LHCN-M2 (cell line): ENCODE measurements around the gene MAP1S. TPM values are rescaled to one million over a fixed set of nuclear protein-coding genes. Genes with fewer than 3 reads are reported as not detected.

Experiments used
- DNase-seq: peaks from one replicate; pipeline ENCODE4 v3.0.0-alpha.2; 2012; ENCODE audit warnings: low read depth
- polyA plus RNA-seq: library from polyadenylated mRNA; unstranded; fragments of >200 nt; gene quantifications from one replicate; pipeline ENCODE4 v1.2.1, GENCODE V29; 2012; ENCODE audit warnings: missing spikeins
- total RNA-seq: library from RNA; depleted of rRNA; stranded (reverse); fragments of >200 nt; gene quantifications from 2 replicates; pipeline ENCODE4 v1.2.3, GENCODE V29; 2014; rRNA removed

Gene MAP1S, protein sequence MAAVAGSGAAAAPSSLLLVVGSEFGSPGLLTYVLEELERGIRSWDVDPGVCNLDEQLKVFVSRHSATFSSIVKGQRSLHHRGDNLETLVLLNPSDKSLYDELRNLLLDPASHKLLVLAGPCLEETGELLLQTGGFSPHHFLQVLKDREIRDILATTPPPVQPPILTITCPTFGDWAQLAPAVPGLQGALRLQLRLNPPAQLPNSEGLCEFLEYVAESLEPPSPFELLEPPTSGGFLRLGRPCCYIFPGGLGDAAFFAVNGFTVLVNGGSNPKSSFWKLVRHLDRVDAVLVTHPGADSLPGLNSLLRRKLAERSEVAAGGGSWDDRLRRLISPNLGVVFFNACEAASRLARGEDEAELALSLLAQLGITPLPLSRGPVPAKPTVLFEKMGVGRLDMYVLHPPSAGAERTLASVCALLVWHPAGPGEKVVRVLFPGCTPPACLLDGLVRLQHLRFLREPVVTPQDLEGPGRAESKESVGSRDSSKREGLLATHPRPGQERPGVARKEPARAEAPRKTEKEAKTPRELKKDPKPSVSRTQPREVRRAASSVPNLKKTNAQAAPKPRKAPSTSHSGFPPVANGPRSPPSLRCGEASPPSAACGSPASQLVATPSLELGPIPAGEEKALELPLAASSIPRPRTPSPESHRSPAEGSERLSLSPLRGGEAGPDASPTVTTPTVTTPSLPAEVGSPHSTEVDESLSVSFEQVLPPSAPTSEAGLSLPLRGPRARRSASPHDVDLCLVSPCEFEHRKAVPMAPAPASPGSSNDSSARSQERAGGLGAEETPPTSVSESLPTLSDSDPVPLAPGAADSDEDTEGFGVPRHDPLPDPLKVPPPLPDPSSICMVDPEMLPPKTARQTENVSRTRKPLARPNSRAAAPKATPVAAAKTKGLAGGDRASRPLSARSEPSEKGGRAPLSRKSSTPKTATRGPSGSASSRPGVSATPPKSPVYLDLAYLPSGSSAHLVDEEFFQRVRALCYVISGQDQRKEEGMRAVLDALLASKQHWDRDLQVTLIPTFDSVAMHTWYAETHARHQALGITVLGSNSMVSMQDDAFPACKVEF
- total RNA-seq, result 16.6 and 20.5 TPM in 2 replicates
- polyA plus RNA-seq, result 41.2 TPM

DNA sequence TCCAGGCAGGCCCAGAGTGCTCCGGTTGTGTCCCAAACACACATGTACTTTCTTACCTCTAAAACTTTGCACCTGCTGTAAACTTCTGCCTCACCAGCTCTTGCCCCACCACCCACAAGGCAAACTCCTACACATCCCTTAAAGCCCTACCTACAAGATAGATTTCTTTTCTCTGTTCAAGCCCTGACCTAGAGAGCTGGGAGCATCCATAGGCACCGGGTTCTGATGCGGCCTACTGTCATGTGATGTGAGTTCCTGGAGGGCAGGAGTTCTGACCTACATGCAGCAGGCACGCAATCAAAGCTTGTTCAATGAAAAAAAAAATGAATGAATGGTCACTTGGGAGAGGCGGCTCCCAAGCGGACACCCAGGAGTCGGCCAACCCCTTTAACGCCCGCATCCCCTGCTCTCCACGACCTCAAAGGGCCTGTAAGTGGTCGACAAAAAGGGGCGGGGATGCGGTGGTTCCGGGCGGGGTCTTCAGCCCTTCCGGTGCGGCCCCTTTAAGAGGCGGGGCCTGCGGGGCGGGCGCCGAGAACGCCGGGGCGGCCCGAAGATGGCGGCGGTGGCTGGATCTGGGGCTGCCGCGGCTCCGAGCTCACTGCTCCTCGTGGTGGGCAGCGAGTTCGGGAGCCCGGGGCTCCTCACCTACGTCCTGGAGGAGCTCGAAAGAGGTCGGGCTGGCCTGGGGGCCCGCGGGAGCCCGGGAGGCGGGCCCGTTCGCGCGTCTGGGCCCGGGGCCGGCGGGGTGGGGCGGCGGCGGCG is at the start of gene MAP1S:
Gene MAP1S (plus strand): TSS at position 534 of the 765 bp plus-strand sequence. CDS start 23 bp downstream, at position 557.
- DNase-seq, result peak; percentile 31

DNA sequence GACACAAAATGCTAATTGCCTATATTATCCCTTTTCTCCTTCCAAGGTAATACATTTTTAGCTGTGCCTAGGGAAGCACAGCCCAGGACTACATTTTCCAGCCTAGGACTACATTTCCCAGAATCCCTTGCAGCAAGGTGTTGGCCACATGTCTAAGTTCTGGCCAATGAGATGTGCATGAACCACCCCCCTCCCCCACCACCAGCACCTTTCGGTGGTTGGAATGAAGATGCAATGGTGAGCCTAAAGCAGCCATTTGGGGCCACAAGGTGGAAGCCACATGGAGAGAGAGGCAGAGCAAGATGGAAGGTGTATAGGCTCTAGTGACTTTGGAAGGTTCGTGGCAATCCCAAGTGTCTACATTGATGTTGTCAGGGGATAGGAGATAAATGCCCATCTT is 47.4 kb upstream of the MAP1S start:
- DNase-seq, result peak; percentile 17

DNA sequence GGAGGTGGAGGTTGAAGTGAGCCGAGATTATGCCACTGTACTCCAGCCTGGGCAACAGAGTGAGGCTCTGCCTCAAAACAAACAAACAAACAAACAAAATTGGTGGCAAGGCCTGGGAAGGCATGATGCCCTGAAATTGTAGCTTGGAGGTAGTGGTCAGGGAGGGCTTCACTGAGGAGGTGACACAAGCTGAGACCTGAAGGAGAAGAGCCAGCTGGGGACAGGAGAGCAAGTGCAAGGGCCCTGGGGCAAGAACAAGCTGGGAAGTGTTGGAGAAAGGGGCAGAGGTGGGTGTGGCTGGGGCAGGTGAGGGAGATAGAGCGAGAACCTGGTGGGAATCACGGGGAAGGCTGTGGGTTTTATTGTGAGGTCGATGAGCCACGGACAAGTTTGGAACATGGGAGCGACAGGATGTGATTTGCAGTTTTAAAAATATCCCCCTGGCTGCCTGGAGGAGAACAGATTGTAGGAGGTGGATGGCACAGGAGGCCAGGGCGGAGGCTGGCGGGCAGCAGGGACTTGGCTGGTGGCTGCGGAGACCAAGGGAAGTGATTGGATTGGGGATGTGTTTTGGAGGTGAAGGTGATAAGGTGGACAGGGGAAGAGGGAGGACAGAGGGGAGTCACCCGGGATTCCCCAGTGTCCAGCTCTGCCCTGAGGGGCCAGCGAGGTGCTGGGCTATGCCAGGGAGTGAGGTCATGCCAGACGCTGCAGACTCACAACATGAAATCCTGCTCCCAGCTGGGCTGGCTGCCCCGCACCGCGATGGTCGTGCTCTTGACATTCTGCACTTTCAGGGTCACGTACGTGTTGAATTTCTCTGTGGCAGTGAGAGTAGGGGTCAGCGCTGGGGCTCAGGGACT is 45.1 kb upstream of the MAP1S start:
- DNase-seq, result no peak

DNA sequence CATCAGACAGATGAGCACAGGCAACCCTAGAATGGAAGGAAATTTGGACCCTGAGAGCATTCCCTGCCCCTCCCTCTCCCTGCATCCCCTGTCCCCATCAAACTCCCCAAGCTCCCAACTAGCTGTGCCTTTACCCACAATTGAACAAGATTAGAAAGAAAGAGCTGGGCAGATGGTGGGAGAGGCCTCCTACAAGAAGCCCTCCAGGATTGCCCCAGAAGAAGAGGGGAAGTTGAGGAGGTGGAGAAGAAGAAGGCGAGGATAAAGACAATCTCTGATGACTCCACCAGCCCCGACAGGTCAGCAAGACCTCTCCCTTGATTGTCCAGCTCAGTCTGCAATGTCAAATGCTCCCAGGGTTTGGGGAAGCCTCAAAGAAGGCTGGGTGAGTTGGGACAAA is 43.0 kb upstream of the MAP1S start:
- no peak for DNase-seq

DNA sequence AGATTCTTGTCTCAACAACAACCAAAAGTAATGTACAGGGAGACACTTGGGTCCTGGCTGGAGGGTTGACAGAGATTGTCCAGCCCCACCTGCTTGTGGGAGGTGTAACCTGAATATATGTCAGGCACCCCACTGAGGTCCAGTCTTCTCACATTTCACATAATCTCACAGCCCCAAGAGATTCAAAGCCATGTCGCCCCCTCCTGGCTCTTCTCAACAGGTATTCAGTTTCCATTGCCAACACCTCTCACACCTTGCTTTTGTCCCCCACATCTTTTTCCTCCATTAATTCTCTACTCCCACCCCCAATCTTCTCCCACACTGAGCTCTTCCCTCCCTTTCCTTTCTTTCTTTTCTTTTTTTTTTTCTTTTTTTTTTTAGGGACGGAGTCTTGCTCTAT is 42.3 kb upstream of the MAP1S start:
- DNase-seq, result no peak

DNA sequence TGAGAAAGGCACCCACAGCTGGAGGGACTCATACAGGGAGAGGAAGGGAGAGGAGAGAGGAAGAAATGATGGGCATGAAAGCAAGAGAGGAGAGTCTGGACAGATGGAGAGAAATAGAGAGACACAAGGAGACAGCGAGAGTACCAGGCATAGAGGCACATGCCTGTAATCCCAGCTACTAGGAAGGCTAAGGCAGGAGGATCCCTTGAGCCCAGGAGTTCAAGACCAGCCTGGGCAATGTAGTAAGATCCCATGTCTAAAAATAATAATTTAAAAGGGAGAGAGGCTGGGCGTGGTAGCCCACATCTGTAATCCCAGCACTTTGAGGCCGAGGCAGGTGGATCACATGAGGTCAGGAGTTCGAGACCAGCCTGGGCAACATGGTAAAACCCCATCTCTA is 40.4 kb upstream of the MAP1S start:
- no peak for DNase-seq

DNA sequence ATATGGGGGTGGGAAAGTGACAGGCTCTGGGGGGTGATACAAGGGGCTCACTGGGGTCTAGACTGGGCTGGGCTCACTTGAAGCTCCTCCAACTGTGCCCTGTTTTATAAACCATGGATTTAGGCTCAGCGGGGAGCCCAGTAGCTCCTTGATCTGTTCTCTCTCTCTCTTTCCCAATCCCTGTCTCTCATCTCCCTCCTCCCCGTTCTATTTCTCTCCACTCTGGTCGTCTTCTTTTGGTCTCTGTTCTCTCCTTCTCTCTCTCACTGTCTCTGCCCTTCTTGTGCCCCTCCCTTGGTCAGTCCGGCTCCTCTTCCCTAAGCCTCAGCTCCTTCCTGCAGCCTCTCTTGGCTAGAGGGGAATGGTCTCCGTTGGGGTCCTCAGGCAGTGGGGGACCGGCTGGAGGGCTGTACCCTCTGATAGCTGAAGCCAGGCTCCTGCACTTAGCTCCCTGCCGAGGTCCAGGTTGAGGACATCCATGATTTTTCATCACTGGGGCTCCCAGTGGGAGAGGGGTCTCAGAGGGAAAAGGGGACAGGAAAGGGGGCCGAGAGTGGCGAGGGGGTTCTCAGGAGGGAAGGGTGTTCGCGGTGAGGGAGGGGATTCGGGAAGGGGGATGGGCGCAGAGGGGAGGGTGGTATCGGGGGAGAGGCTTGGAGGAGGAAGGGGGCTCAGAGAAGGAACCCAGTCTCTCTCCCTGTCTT is 39.6 kb upstream of the MAP1S start:
- no peak for DNase-seq

DNA sequence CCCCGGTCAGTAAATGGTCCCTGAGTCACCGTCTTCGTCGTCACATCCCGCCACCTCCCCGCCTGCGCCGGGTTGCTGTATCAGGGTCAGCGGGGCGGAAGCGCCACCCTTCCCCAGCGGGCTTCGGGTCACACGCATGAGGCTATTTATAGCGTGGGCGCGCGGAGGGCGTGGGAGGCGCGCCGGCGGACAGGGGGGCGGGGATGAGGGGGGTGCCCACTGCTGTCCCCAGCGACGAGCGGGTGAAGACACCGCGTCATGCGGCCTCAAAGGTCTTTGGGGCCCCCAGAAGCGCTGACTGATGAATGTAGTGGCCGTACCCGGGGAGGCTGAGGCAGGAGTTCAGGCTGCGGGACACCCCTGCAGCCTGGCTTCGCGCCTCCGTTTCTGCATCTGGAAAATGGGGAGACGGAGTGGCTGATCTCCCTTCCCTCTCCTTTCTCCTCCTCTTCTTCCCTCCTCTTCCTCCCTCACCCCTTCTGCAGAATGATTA is 39.0 kb upstream of the MAP1S start:
- peak; percentile 46 for DNase-seq

DNA sequence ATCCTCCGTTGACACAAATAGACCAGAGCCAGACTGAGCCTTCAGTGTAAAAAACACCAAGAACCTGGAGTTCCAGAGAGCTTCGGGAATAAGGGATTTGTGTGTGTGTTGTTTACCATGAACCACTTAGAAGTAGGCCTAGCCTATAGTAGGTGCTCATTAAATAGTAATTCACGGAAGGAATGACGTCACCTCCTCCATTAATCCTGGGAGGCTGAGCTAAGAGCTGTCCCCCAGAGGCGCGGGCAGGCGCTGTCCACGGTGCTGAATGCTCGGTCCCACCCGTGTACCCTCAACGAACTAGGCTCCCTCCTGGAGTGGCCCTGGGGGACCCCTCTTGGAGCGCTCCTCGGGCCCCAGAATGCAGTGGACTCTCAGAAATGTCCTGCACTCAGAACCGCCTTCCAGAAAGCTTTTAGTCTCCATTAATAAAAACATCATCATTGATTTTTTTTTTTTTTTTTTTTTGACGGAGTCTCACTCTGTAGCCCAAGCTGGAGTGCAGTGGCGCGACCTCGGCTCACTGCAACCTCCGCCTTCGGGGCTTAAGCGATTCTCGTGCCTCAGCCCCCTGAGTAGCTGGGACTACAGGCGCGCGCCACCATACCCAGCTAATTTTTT is 37.7 kb upstream of the MAP1S start:
- DNase-seq, result peak; percentile 19

DNA sequence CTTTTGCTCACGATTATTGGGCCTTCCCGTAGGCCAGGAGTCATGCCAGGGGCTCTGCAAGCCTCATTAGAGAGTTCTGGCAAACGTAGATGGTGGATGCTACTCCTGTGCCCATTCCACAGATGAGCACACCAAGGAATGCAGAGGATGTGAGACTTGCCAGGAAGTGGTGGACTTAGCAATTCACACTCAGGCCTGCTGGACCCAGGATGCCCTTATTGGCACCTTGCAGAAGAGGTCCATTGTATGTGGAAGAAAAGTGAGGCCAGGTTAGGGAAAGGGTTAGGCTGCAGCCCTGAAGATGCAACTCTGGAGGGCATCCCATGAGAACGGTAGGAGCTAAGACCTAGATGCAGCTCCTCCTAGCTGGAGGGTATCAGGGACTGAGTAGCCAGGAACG is 37.0 kb upstream of the MAP1S start:
- DNase-seq, result no peak

DNA sequence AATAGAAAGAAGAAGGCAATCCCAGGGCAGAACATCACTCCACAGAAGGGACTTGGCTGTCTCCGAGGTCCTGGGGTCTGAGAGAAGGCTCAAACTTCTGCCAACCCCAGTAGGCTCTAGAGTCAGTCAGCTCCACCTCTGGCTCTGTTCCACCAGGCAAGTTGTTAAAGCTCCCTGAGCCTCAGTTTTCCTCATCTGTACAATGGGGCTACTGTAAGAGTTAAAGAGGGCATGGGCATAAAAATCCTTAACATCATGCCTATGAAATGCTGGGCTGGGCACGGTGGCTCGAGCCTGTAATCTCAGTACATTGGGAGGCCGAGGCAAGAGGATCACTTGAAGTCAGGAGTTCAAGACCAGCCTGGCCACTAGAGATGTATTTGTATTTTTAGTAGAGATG is 36.2 kb upstream of the MAP1S start:
- DNase-seq, result no peak

DNA sequence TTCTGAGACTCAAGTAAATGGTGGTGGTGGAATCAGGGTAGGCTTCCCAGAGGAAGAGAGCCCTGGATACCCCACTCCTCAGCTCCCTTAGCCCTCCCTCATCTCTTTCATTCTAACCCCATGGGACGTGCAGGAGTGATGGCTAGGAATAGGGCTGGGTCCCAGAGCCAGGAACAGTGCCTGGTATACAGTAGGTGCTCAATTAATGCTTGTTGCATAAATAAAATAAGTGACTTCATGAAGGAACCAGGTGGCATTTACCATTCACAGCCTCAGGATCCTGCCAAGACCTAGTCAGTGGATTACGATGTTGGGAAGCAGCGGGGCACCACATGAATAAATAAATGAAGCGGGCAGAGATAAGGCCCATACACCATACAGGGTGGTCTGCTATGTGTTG is 35.0 kb upstream of the MAP1S start:
- DNase-seq, result no peak

DNA sequence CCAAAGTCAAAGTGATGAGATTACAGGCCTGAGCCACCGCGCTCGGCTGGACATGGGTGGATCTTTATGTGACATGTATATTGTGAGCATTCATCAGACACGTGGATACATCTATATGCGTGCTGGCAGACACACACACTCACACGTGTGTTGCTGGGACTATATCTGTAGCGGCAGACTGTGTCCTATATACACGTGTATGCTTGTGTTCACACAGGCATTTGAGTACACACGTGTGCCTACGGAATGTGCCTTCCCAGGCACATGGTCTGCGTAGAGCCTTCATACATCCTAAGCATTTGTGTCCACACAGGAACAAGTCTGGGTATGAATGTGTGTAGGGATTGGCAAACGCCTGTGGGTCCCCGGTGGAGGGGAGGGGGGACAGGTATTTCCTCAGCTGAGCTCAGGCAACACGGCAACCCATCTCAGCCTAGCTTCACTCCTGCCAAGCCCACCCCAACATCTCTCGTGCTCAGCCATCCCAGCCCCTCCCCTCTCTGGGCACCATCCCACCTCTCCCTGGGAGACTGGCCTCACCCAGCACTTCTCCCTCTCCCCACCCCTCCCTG is 33.7 kb upstream of the MAP1S start:
- DNase-seq, result no peak

DNA sequence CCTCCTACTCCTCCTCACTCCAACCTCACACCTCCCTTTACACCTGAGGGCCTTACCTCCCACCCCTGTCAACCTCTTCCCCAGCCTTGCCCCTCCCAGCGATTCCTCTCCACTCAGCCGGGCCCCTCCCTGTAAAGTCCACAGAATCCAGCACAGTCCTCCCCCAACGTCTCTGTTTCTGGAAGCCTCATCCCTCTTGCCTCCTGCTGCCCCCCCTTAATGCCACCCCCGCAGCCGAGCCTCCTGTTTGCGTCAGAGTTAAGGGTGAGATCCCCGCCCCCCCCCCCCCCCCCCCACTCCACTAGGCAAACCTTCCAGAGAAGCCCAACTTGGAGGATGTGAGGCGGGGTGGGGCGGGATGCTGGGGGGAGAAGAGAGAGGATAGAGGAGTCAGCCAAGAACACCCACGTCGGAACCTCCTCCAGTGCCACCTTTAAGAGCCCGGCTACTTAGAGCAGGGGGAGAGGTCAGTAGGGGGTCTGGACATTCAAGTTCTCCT is 33.2 kb upstream of the MAP1S start:
- DNase-seq, result no peak

DNA sequence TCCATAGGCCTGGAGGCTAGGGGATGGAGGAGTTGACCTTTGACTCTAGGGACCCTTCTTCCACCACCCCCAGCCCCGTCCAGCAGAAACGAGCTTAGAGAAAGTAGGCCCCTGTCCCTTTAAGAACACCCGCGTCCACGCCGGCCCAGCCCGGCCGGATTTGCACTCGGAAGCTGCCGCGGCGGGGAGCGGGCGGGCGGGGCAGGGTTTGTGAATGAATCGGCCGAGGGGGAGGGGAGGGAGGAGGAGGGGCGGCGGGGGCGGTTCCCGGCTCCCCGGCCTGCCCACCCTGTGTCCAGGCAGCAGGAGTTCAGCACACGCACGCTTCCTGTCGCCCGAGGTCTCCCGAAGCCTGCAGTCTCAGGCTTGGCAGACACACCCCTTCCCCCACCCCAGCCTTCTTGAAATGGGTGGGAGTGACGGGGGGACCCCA is 32.7 kb upstream of the MAP1S start:
- DNase-seq, result no peak

DNA sequence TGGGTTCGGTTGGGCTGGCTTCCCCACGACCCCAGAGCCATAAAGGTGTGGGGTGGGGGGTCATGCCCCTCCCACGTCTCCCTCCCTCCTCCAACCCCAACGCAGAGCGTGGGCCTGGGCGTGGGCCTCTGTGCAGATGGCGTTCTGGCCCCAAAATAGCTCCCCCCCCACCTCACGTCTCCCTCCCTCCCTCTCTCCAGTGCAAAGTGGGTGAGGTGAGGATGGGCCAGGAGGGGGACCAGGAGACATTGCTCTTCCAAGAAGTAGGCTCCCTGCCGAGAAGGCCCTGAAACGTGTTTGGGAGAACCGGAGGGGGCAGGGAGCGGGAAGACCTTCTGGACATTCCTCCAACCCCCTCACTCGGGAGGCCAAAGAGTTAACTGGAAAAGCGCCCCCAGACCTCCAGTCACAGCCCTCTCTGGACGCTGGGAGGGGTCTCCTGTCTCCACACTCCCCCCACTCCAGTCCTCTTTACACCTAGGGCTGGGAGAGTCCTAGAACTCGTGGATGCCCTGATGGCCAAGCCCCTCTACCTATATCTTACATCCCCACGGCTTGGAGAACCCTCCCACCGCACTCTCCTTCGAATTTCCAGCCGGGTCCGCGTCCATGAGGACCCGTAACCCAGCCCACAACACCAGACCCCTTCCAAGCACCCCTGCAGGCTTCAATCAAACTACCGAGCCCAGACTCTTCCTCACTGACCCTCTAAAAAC is 32.0 kb upstream of the MAP1S start:
- DNase-seq, result no peak

DNA sequence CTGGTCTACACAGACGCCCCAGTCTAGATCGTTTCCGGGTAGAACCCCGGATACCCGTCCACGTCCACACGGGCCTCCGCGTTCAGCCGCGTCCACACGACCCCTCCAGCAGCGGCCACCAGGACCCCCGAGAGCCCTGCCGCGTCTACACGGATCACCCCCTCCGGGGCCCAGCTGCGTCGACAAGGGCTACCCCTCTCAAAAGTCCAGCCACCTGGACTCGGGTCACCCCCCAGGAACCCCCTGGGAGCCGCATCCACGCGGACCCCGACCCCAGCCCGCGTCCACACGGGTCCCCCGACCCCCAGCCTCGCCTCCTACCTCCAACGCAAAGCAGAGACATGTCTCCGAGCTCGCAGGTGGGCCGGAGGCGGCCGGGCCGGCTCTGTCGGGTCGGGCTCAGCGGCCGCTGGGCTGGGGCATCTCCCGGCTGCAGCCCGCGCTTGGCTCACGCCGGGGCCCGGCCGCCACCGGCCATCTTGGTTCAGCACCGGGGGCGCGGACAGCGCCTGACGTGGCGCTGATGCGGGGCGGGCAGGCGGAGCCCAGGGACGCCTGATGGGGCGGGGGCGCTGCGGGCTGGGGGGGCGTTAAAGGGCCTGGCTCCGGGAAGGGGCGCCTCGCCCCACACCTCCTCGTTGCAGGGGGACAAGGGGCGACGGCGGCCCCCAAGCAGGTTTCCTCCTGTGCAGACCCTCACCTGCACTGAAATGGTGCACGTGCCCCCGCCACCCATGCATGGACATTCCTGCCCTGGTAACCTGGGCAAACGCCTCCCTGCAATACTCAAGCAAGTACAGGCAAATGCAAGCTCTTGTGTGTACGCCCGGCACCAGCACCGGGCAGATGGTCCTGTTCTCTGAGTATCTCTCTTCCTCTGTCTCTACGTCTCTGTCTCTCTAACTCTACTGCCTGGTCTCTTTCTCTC is 31.2 kb upstream of the MAP1S start, which contains the start of gene UNC13A:
Gene UNC13A (minus strand): TSS at position 498 of the 928 bp plus-strand sequence. CDS start 155 bp downstream, at position 343.
- DNase-seq, result no peak
